Brain pericyte (primary cell): ENCODE data around the gene WSB2.

ENCODE experiments used
- DNase-seq: peaks from one replicate; pipeline ENCODE4 v3.0.0-alpha.2; 2012; ENCODE audit warnings: low read depth, low spot score

Gene WSB2

GRCh38 chr12:117994551-117995438, 66.2 kb downstream of the WSB2 start:
- no peak for DNase-seq

GRCh38 chr12:117986705-117987469, 74.1 kb downstream of the WSB2 start:
- no peak for DNase-seq

GRCh38 chr12:117985182-117985581, 75.8 kb downstream of the WSB2 start:
- no peak for DNase-seq
